ENCODE data around the gene FHL3. TPM values are rescaled to one million over a fixed set of nuclear protein-coding genes. Genes with fewer than 3 reads are reported as not detected.

FHL3 gene
- total RNA-seq, 4 donors from 2014 or later = 7.5 to 13.8 (median 10.4) TPM

GRCh38 chr1:38028671-38029070, 23.4 kb upstream of the FHL3 start:
- TF ChIP-seq POLR2A (IDR thresholded peaks at IDR 0.05) = no peak
- TF ChIP-seq CTCF (IDR thresholded peaks at IDR 0.05) = no peak
- peaks cover 0 to 14% of the 10 kb centered on the region in 2 donors for H3K4me1 ChIP-seq
- no peaks in the 10 kb centered on the region for H3K27me3 ChIP-seq
- no peak overlapping the region for H3K27ac ChIP-seq
- no peak overlapping the region for H3K4me3 ChIP-seq (replicated peaks in 1 of 3)
- 58 to 73% methylated on average over 2 of the region's 2 CpGs for WGBS, 2 donors
- no peaks in the 10 kb centered on the region for H3K9me3 ChIP-seq
- no peak for DNase-seq
- H3K36me3 ChIP-seq = peaks cover 21% of the 10 kb centered on the region in 2 donors
- intact Hi-C loops (cut with DNase I) = loop anchor here (10.0 kb wide), 1 partner anchor 806 kb away; no protein-coding TSS in a partner anchor

- intact Hi-C loops (cut with DNase I) = loop anchor here (10.0 kb wide), 1 partner anchor 807 kb away; no protein-coding TSS in a partner anchor
- WGBS, 2 donors = 74 to 86% methylated on average over 3 of the region's 3 CpGs
- DNase-seq = no peak
- TF ChIP-seq CTCF (IDR thresholded peaks at IDR 0.05) (no peak), POLR2A (IDR thresholded peaks at IDR 0.05) (no peak)
- Histone ChIP-seq H3K4me3 (replicated peaks in 1 of 3) (no peak overlapping the region), H3K9me3 (no peaks in the 10 kb centered on the region), H3K27ac (no peak overlapping the region), H3K27me3 (no peaks in the 10 kb centered on the region), H3K36me3 (peaks cover 25 to 26% of the 10 kb centered on the region in 2 donors), H3K4me1 (peaks cover 0 to 14% of the 10 kb centered on the region in 2 donors)
Observed at GRCh38 chr1:38028105-38028591, 22.8 kb upstream of the FHL3 start.

GRCh38 chr1:38027201-38028104, 22.1 kb upstream of the FHL3 start:
- no peak overlapping the region for H3K27ac ChIP-seq
- no peaks in the 10 kb centered on the region for H3K9me3 ChIP-seq
- intact Hi-C loops (cut with DNase I) = loop anchor here (10.0 kb wide), 1 partner anchor 807 kb away; no protein-coding TSS in a partner anchor
- no peak for DNase-seq
- H3K4me3 ChIP-seq (replicated peaks in 1 of 3) = no peak overlapping the region
- no peak for TF ChIP-seq POLR2A (IDR thresholded peaks at IDR 0.05)
- no peak for TF ChIP-seq CTCF (IDR thresholded peaks at IDR 0.05)
- H3K27me3 ChIP-seq = no peaks in the 10 kb centered on the region
- 73 to 84% methylated on average over 16 to 19 of the region's 19 CpGs for WGBS, 2 donors
- H3K36me3 ChIP-seq = peaks cover 32% of the 10 kb centered on the region in 2 donors
- H3K4me1 ChIP-seq = peaks cover 0 to 14% of the 10 kb centered on the region in 2 donors

- DNase-seq = peak; percentile 69 to 71
- intact Hi-C loops (cut with DNase I) = loop anchor here (10.0 kb wide), 1 partner anchor 808 kb away; no protein-coding TSS in a partner anchor
- H3K4me3 ChIP-seq (replicated peaks in 1 of 3) = no peak overlapping the region
- H3K27me3 ChIP-seq = no peaks in the 10 kb centered on the region
- H3K27ac ChIP-seq = no peak overlapping the region
- H3K36me3 ChIP-seq = peaks cover 38 to 40% of the 10 kb centered on the region in 2 donors
- TF ChIP-seq POLR2A (IDR thresholded peaks at IDR 0.05) = no peak
- peak in 5 of 6 experiments; percentile 28 to 67 (median 63) for TF ChIP-seq CTCF (IDR thresholded peaks at IDR 0.05)
- no peaks in the 10 kb centered on the region for H3K9me3 ChIP-seq
- peaks cover 0 to 14% of the 10 kb centered on the region in 2 donors for H3K4me1 ChIP-seq
- 66 to 80% methylated on average over 6 to 8 of the region's 8 CpGs for WGBS, 2 donors
Observed at GRCh38 chr1:38026592-38027200, 21.4 kb upstream of the FHL3 start.
